Measurements from ENCODE around the gene SLIT3.

- TF ChIP-seq CTCF (IDR thresholded peaks at IDR 0.05) (no peak), POLR2A (IDR thresholded peaks at IDR 0.05) (no peak)
Measured at GRCh38 chr5:168752012-168752411, 548.9 kb downstream of the SLIT3 start.
